ENCODE data around the gene AAK1. TPM values are rescaled to one million over a fixed set of nuclear protein-coding genes. Genes with fewer than 3 reads are reported as not detected.

Gene AAK1
- total and polyA plus RNA-seq, 10 of the 15 experiments (the other 5 are each of a cell fraction or from before 2014, with no cell fraction given), result 2.9 to 41.4 (median 17.5) TPM

DNA sequence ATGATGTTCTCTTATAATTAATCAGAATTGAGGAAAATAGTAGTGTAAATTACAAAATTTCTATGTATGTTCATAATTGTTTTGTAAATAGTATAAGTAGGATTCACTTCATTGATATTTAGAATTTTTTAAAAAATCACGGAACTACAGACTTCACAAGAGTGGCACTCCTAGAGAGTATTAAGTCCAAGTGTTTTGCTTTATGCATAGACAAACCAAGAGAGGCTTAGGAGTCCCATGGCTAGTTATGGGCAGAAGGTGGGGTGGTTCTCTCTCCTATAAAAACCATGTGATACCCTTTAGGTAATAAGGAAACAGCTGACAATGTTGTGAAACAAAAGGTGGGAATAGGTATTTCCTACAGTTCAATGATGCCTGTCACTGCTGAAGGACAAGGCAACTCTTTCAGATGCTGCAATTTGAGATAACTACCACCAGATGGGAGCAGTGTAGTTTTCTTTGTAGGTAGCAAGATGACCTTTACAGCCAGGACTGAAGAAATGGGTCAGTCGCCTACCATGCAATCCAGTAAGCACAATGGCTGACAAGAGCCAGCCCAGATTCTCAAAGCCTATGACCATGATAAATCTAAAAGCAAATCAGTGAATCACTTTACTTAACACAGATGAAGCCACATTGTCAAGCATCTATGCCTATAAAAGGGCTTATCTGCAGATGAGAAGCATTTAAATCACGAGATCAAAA lies 83.9 kb downstream of the AAK1 start:
- peak; percentile 71 for FAIRE-seq
- H3K9me3 ChIP-seq (replicated peaks; ENCODE audit: control insufficient read depth, insufficient read depth, low read length), result no peaks in the 10 kb centered on the region
- no peaks in the 10 kb centered on the region for H3K27me3 ChIP-seq (replicated peaks in 1 of 2; ENCODE audit: control insufficient read depth in 2 of 2, insufficient read depth in 2 of 2, low read length in 1 of 2)
- POLR2A ChIA-PET, result interaction anchor here (0.5 kb wide), 1 partner anchor 179 kb away, joined by 3 read pairs; no protein-coding TSS in a partner anchor
- no peak overlapping the region for H3K9ac ChIP-seq (ENCODE audit: control insufficient read depth, insufficient read depth, low read length)
- no peaks in the 10 kb centered on the region for H4K20me1 ChIP-seq (ENCODE audit: control insufficient read depth, insufficient read depth)
- BruUV-seq (replicated peaks), result no TSS peak
- H3K4me3 ChIP-seq, result no peak overlapping the region
- RAD21 ChIA-PET (ENCODE audit: unreplicated experiment), result interaction anchor here (2.0 to 2.4 kb wide), 5 partner anchors 38 to 165 kb away, joined by 6 to 16 read pairs (median 8); no protein-coding TSS in a partner anchor
- intact Hi-C loops (cut with micrococcal nuclease; ENCODE audit: unreplicated experiment), result loop anchor here (1.0 to 5.0 kb wide), 3 partner anchors 83 to 258 kb away; partner anchors contain the start of gene AAK1
- peaks cover 9% of the 10 kb centered on the region for H3K4me1 ChIP-seq (ENCODE audit: control insufficient read depth, insufficient read depth, low read length)
- peaks cover 5% of the 10 kb centered on the region; the same call in 1 of the 2 replicates for H3K79me2 ChIP-seq (ENCODE audit: control insufficient read depth, insufficient read depth, low read length)
- peak; percentile 94 for ATAC-seq
- WGBS (ENCODE audit: insufficient coverage, insufficient replicate concordance, low lambda C conversion rate, missing lambda C conversion rate), result 62% methylated on average over 3 of the region's 3 CpGs
- peaks cover 0 to 2% of the 10 kb centered on the region in 2 experiments; a peak in 2 of 4 replicates for H3K36me3 ChIP-seq (ENCODE audit: control insufficient read depth in 2 of 2, insufficient read depth in 2 of 2, low read length in 1 of 2)
- CTCF ChIA-PET, result interaction anchor here (1.7 to 15.7 kb wide), 6 partner anchors 11 to 157 kb away, joined by 3 to 293 read pairs (median 23); no protein-coding TSS in a partner anchor
- no peak for DNase-seq (ENCODE audit: low read depth, low spot score)
- H3K4me2 ChIP-seq (ENCODE audit: control insufficient read depth, insufficient read depth), result no peak overlapping the region
- in situ Hi-C loops (cut with MboI), result loop anchor here (5.0 to 25.0 kb wide), 2 partner anchors 153 to 253 kb away; no protein-coding TSS in a partner anchor
- no peak overlapping the region for H3K27ac ChIP-seq (ENCODE audit: control insufficient read depth, insufficient read depth)
- SMC1A ChIA-PET (ENCODE audit: uncharacterized antibody, unreplicated experiment), result interaction anchor here (0.7 to 3.5 kb wide), 9 partner anchors 14 to 183 kb away, joined by 3 to 55 read pairs (median 3); no protein-coding TSS in a partner anchor
- no peak overlapping the region for H2AFZ ChIP-seq (ENCODE audit: control insufficient read depth, low read depth, low read length)
- TF ChIP-seq, protein P1, sequence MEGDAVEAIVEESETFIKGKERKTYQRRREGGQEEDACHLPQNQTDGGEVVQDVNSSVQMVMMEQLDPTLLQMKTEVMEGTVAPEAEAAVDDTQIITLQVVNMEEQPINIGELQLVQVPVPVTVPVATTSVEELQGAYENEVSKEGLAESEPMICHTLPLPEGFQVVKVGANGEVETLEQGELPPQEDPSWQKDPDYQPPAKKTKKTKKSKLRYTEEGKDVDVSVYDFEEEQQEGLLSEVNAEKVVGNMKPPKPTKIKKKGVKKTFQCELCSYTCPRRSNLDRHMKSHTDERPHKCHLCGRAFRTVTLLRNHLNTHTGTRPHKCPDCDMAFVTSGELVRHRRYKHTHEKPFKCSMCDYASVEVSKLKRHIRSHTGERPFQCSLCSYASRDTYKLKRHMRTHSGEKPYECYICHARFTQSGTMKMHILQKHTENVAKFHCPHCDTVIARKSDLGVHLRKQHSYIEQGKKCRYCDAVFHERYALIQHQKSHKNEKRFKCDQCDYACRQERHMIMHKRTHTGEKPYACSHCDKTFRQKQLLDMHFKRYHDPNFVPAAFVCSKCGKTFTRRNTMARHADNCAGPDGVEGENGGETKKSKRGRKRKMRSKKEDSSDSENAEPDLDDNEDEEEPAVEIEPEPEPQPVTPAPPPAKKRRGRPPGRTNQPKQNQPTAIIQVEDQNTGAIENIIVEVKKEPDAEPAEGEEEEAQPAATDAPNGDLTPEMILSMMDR (IDR thresholded peaks at IDR 0.05 in 2 of 3, conservative IDR thresholded peaks at IDR 0.05 in 1 of 3; ENCODE audit: control insufficient read depth in 2 of 3, extremely low read depth in 1 of 3, insufficient read depth in 1 of 3, low read depth in 3 of 3, low read length in 3 of 3), result peak; percentile 74 to 85 (median 77)
- TF ChIP-seq CHD2 (IDR thresholded peaks at IDR 0.05; ENCODE audit: borderline replicate concordance, low read depth, low read length) (no peak), SREBF1 (IDR thresholded peaks at IDR 0.05; ENCODE audit: low read length) (no peak), SMAD1 (IDR thresholded peaks at IDR 0.05; ENCODE audit: low read depth, partially characterized antibody) (no peak), RAD21 (IDR thresholded peaks at IDR 0.05; ENCODE audit: insufficient read depth, low read depth, low read length) (peak; percentile 93), NR2F1 (conservative IDR thresholded peaks at IDR 0.05) (peak; percentile 89), MTA3 (IDR thresholded peaks at IDR 0.05; ENCODE audit: borderline replicate concordance, low read length) (no peak), IRF4 (IDR thresholded peaks at IDR 0.05; ENCODE audit: low read depth, low read length) (0 out of 2 replicates have a peak, but pooled peaks have one; percentile 15), PML (IDR thresholded peaks at IDR 0.05; ENCODE audit: low read length) (no peak), IKZF1 (conservative IDR thresholded peaks at IDR 0.05) (no peak), RAD51 (IDR thresholded peaks at IDR 0.05) (no peak), SKIL (IDR thresholded peaks at IDR 0.05; ENCODE audit: low read depth, poor library complexity, severe bottlenecking) (no peak), SRF (IDR thresholded peaks at IDR 0.05; ENCODE audit: low read depth in 2 of 2, low read length in 2 of 2) (no peak; a peak in 1 of 4 replicates), SMC3 (IDR thresholded peaks at IDR 0.05; ENCODE audit: borderline replicate concordance, low read length) (peak; percentile 88), RB1 (IDR thresholded peaks at IDR 0.05; ENCODE audit: borderline replicate concordance) (no peak), TCF7 (IDR thresholded peaks at IDR 0.05; ENCODE audit: borderline replicate concordance) (no peak), SIN3A (IDR thresholded peaks at IDR 0.05; ENCODE audit: low read depth, low read length) (no peak), RCOR1 (conservative IDR thresholded peaks at IDR 0.05; ENCODE audit: low read depth, low read length) (no peak), FOXM1 (IDR thresholded peaks at IDR 0.05; ENCODE audit: low read depth, low read length) (no peak)
- TF ChIP-seq, protein P2, sequence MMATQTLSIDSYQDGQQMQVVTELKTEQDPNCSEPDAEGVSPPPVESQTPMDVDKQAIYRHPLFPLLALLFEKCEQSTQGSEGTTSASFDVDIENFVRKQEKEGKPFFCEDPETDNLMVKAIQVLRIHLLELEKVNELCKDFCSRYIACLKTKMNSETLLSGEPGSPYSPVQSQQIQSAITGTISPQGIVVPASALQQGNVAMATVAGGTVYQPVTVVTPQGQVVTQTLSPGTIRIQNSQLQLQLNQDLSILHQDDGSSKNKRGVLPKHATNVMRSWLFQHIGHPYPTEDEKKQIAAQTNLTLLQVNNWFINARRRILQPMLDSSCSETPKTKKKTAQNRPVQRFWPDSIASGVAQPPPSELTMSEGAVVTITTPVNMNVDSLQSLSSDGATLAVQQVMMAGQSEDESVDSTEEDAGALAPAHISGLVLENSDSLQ (IDR thresholded peaks at IDR 0.05), result peak; percentile 72

Data from GM12878 (cell line).